ENCODE data around the gene RBM47. TPM values are rescaled to one million over a fixed set of nuclear protein-coding genes. Genes with fewer than 3 reads are reported as not detected.

RBM47 gene
- total RNA-seq, 1 donor from 2014 or later: 4.6 TPM

DNA sequence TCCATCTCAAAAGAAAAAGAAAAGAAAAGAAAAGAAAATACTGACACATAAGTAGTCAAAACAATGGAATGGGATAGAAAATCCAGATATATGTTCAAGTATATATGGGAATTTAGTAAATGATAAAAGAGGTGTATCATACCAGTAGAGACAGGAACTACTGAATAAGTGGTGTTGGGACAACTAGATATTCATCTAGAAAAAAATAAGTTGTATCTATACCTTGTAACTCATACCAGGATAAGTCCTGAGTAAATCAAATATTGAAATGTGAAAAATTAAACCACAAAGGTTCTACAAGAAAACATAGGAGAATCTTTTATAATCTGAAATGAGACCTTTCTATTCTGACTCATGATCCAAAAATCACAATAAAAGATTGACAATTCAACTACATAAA lies 58.5 kb downstream of the RBM47 start:
- H3K9me3 Mint-ChIP-seq (ENCODE audit: unreplicated experiment): no peaks in the 10 kb centered on the region
- TF ChIP-seq CTCF (IDR thresholded peaks at IDR 0.05; ENCODE audit: unreplicated experiment): no peak

DNA sequence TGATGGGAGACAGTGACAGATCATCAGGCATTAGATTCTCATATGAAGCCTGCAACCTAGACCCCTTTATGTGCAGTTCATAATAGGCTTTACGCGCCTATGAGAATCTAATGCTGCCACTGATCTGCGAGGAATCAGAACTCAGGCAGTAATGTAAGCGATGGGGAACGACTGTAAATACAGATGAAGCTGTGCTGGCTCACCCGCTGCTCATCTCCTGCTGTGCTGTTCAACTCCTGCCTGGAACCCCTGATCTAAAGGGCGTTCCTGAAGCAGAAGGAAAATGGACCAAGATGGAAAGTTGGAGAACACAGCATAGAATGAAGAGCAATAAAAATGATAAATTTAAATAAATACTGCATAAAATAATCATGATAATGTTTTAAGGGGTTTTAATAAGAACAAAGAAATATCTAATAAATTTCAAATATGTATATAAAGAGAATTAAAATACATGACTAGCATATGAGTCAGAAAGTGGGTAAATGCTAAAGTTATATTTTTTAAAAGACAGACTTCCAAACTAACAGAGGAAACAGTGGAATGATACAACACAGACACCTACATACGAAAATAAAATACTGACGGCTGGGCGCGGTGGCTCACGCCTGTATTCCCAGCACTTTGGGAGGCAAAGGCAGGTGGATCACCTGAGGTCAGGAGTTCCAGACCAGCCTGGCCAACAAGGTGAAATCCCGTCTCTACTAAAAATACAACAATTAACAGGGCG lies 59.2 kb downstream of the RBM47 start:
- Mint-ChIP-seq H3K4me3 (ENCODE audit: unreplicated experiment) (no peak overlapping the region), H3K27me3 (ENCODE audit: unreplicated experiment) (peaks cover 2% of the 10 kb centered on the region), H3K27ac (ENCODE audit: unreplicated experiment) (no peak overlapping the region), H3K36me3 (ENCODE audit: low read depth, unreplicated experiment) (no peaks in the 10 kb centered on the region), H3K9me3 (ENCODE audit: unreplicated experiment) (no peaks in the 10 kb centered on the region), H3K4me1 (ENCODE audit: unreplicated experiment) (no peaks in the 10 kb centered on the region)
- no peak for TF ChIP-seq CTCF (IDR thresholded peaks at IDR 0.05; ENCODE audit: unreplicated experiment)
- DNase-seq (ENCODE audit: low spot score): no peak

More for the DNA sequence above, 58.5 kb downstream of the RBM47 start:
- DNase-seq (ENCODE audit: low spot score): no peak
- Mint-ChIP-seq H3K27ac (ENCODE audit: unreplicated experiment) (no peak overlapping the region), H3K27me3 (ENCODE audit: unreplicated experiment) (peaks cover 2% of the 10 kb centered on the region), H3K4me1 (ENCODE audit: unreplicated experiment) (no peaks in the 10 kb centered on the region), H3K4me3 (ENCODE audit: unreplicated experiment) (no peak overlapping the region), H3K36me3 (ENCODE audit: low read depth, unreplicated experiment) (no peaks in the 10 kb centered on the region)

GRCh38 chr4:40564815-40565483 lies 64.7 kb downstream of the RBM47 start:
- H3K36me3 Mint-ChIP-seq (ENCODE audit: low read depth, unreplicated experiment): no peaks in the 10 kb centered on the region
- H3K27me3 Mint-ChIP-seq (ENCODE audit: unreplicated experiment): peaks cover under 1% of the 10 kb centered on the region
- H3K4me3 Mint-ChIP-seq (ENCODE audit: unreplicated experiment): no peak overlapping the region
- TF ChIP-seq CTCF (IDR thresholded peaks at IDR 0.05; ENCODE audit: unreplicated experiment): no peak
- peaks cover 3% of the 10 kb centered on the region for H3K4me1 Mint-ChIP-seq (ENCODE audit: unreplicated experiment)
- H3K9me3 Mint-ChIP-seq (ENCODE audit: unreplicated experiment): no peaks in the 10 kb centered on the region
- no peak overlapping the region for H3K27ac Mint-ChIP-seq (ENCODE audit: unreplicated experiment)
- DNase-seq (ENCODE audit: low spot score): no peak

- TF ChIP-seq CTCF (IDR thresholded peaks at IDR 0.05; ENCODE audit: unreplicated experiment): no peak
- H3K36me3 Mint-ChIP-seq (ENCODE audit: low read depth, unreplicated experiment): no peaks in the 10 kb centered on the region
- peaks cover 3% of the 10 kb centered on the region for H3K4me1 Mint-ChIP-seq (ENCODE audit: unreplicated experiment)
- no peak overlapping the region for H3K4me3 Mint-ChIP-seq (ENCODE audit: unreplicated experiment)
- no peak for DNase-seq (ENCODE audit: low spot score)
- no peaks in the 10 kb centered on the region for H3K27me3 Mint-ChIP-seq (ENCODE audit: unreplicated experiment)
- no peak overlapping the region for H3K27ac Mint-ChIP-seq (ENCODE audit: unreplicated experiment)
- no peaks in the 10 kb centered on the region for H3K9me3 Mint-ChIP-seq (ENCODE audit: unreplicated experiment)
Measured at GRCh38 chr4:40564004-40564403, 65.7 kb downstream of the RBM47 start.

- Mint-ChIP-seq H3K27ac (ENCODE audit: unreplicated experiment) (no peak overlapping the region), H3K4me1 (ENCODE audit: unreplicated experiment) (peaks cover 3% of the 10 kb centered on the region), H3K4me3 (ENCODE audit: unreplicated experiment) (no peak overlapping the region)
Measured at GRCh38 chr4:40563401-40563800, 66.3 kb downstream of the RBM47 start.

More at GRCh38 chr4:40563401-40563800, 66.3 kb downstream of the RBM47 start:
- H3K9me3 Mint-ChIP-seq (ENCODE audit: unreplicated experiment): no peaks in the 10 kb centered on the region
- H3K27me3 Mint-ChIP-seq (ENCODE audit: unreplicated experiment): no peaks in the 10 kb centered on the region
- no peak for TF ChIP-seq CTCF (IDR thresholded peaks at IDR 0.05; ENCODE audit: unreplicated experiment)
- no peaks in the 10 kb centered on the region for H3K36me3 Mint-ChIP-seq (ENCODE audit: low read depth, unreplicated experiment)
- DNase-seq (ENCODE audit: low spot score): no peak

Data from endothelial cell (in vitro differentiated cells).